IPS-NIHi11 (cell line): Measurements from ENCODE around the gene CELF4.
A peak's percentile ranks its signal among the peaks of the same experiment; 100 is the strongest.

ENCODE experiments used
- DNase-seq: peaks from one replicate; pipeline ENCODE4 v3.0.0; 2012; ENCODE audit warnings: mixed read lengths, low spot score

CELF4 gene

GRCh38 chr18:37493352-37493935 is 72.2 kb downstream of the CELF4 start:
- DNase-seq = peak; percentile 45

- no peak for DNase-seq
Observed at GRCh38 chr18:37492952-37493351, 72.6 kb downstream of the CELF4 start.

DNA sequence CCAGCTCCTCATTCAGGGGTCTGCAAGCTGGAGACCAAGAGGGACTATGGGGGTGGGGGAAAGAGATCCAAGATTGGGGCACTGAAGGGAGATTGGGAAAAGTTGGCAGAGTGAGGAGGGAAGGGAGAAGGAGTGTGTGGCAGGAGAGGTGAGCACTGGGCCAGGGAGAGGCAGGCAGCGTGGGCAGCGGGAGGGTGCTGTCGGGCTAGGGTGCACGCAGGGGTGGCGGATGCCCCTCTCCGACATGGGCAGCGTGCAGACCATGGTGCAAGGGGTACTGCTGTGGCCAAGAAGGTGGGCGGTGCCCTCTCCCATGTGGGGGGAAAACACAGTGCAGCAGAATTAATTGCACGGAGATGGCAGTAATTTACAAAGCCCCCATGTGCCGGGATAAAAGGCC is 74.1 kb downstream of the CELF4 start:
- no peak for DNase-seq

- no peak for DNase-seq
Observed at GRCh38 chr18:37489998-37490397, 75.6 kb downstream of the CELF4 start.

DNA sequence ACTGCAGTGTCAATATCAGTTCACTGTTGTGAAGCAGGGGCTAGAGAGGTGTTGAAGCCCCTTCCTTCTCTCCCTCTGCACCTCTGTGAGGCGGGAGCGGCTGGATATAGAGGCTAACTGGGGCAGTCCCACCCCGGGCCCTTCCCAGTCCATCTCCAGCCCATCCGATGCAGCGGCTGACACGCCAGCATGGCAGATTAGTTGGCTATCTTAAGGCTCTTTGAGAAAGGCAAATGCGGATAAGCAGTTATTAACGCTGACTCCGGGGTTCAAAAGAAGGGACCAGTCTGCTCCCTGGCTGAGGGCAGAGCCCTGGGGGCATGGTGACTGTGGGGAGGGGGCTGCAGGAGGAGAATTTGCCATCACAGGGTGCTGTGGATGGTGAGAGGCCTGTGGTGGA is 76.6 kb downstream of the CELF4 start:
- DNase-seq = no peak

- DNase-seq = no peak
Observed at GRCh38 chr18:37487400-37487867, 78.2 kb downstream of the CELF4 start.

- DNase-seq = no peak
Observed at GRCh38 chr18:37486848-37487247, 78.8 kb downstream of the CELF4 start.

GRCh38 chr18:37484983-37485834 is 80.4 kb downstream of the CELF4 start:
- DNase-seq = peak; percentile 81

- no peak for DNase-seq
Observed at GRCh38 chr18:37483984-37484819, 81.4 kb downstream of the CELF4 start.

- peak; percentile 69 for DNase-seq
Observed at GRCh38 chr18:37483221-37483971, 82.2 kb downstream of the CELF4 start.

GRCh38 chr18:37482433-37482832 is 83.2 kb downstream of the CELF4 start:
- DNase-seq = no peak

DNA sequence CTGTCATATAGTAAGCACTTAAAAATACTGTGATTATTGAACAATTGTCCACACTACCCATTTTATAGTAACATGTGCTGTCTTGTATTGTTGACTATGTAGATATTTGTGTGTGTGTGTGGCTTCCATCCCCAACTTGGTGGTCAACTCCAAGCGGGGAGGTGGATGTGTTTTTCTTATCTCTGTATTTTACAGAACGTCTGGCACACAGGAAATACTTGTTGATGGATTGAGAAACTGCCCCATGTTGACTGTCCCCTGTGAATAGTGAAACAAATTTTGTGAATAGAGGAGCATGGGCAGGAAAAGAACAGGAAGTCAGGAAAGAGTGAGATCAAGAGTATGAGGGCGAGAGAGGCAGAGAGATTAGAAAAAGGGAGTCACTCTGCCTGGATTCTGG is 83.6 kb downstream of the CELF4 start:
- no peak for DNase-seq

DNA sequence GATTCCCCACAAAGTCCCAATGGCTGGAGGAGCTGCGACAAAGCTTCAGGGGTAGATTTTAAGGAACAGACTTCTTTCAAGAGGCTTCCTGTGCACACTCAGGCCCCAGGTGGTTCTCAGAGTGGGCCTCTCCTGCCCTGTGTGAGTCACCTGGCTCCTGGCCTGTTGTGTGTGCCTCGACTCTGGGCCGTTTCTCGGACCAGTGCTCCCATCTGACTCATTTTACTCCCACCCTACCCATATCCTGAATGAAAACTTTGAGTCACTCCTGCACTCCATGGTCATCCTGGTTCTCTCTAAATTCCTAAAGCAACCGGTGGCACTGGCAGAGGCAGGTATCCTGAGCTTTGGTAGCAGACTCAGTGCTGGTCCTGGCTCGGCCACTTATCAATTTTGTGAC is 84.1 kb downstream of the CELF4 start:
- DNase-seq = no peak

GRCh38 chr18:37481072-37481471 is 84.5 kb downstream of the CELF4 start:
- no peak for DNase-seq

GRCh38 chr18:37476611-37477295 is 88.8 kb downstream of the CELF4 start:
- DNase-seq = no peak

DNA sequence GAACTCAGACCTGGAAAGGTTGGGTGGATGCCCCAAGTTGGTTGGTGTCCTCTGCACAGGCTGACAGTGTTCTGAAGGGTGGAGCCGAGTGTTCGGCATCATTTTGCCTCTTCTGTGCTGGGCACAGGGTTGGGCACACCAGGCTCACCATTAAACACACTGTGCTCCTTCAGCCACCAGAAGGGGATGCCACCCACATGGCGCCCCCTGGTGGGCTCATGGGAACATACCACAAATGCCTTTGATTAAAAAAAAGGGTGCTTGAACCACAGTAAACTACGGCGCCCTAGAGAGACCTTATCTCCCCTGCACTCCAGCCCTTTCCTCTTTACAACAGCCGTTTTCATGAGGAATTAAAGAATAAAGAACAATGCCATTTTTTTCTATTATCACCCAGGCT is 89.4 kb downstream of the CELF4 start:
- peak; percentile 78 for DNase-seq

GRCh38 chr18:37473195-37473840 is 92.3 kb downstream of the CELF4 start:
- no peak for DNase-seq

- DNase-seq = no peak
Observed at GRCh38 chr18:37471637-37472036, 94.0 kb downstream of the CELF4 start.

GRCh38 chr18:37470986-37471385 is 94.6 kb downstream of the CELF4 start:
- no peak for DNase-seq

DNA sequence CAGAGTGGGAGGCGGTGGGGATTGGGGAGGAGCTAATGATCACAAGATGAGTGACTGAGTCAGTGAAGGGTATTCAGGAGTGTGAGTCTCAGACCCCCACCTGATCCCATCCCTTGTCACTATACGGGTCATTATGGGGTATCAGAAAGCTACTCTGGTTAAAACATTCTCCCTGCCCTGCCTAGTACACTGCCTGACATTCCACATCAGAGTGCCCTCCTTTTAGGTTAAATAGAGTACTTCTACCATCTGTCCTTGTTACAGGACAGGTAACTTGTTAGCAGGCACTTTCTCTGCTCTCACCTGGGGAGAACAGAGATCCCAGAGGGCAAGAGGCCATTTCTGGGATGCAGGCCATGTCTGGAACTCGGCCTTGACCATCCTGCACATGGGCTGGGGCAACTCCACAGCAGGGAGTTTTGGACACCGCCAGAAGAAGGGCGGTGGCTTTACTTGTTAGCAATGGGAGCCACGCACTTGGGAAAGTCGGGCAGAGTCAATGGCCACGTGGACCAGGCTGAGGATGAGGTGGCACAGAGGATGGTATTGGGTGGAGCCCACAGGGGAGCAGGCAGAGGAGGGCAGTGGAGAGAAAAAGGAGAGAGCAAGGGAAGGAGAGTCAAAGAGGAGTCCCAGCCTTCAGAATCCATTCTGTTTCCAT is 98.5 kb downstream of the CELF4 start:
- DNase-seq = no peak
